Smooth muscle cell (in vitro differentiated cells): ENCODE results near the gene POP4. TPM values are rescaled to one million over a fixed set of nuclear protein-coding genes. Genes with fewer than 3 reads are reported as not detected.
"Not testable (repeated sequence)": the region's sequence is repeated elsewhere in the genome, so short reads cannot be mapped to it uniquely, and the experiment has no call there.

Experiments
- DNase-seq: peaks from one replicate; lab custom pipeline; 2025; ENCODE audit not compliant: unreplicated experiment; lab: John Stamatoyannopoulos, UW
- H2AFZ ChIP-seq: fragments of 200-600 bp; sonication (generic); 2 replicates; pipeline ENCODE4 v1.6.0; 2016; ENCODE audit warnings: antibody characterized with exemption, low read depth, mild to moderate bottlenecking
- H3F3A ChIP-seq: fragments of 200-600 bp; sonication (generic); 2 replicates; pipeline ENCODE4 v1.6.0; 2017; ENCODE audit warnings: antibody characterized with exemption, low read depth
- H3K27ac ChIP-seq: fragments of 200-600 bp; sonication (generic); 2 replicates; pipeline ENCODE4 v1.5.1; 2016; ENCODE audit warnings: low read depth, mild to moderate bottlenecking
- H3K27me3 ChIP-seq: fragments of 200-600 bp; sonication (generic); 2 replicates; pipeline ENCODE4 v1.6.1; 2016; ENCODE audit warnings: low read depth, mild to moderate bottlenecking
- H3K36me3 ChIP-seq: fragments of 200-600 bp; sonication (generic); 2 replicates; pipeline ENCODE4 v1.5.1; 2016; ENCODE audit warnings: low read depth
- H3K4me1 ChIP-seq: fragments of 200-600 bp; sonication (generic); 2 replicates; pipeline ENCODE4 v1.5.1; 2016; ENCODE audit warnings: low read depth
- H3K4me2 ChIP-seq: fragments of 200-600 bp; sonication (generic); 2 replicates; pipeline ENCODE4 v1.6.0; 2016; ENCODE audit warnings: mild to moderate bottlenecking
- H3K4me3 ChIP-seq: fragments of 200-600 bp; sonication (generic); 2 replicates; pipeline ENCODE4 v1.5.1; 2016; ENCODE audit warnings: mild to moderate bottlenecking
- H3K79me2 ChIP-seq: fragments of 200-600 bp; sonication (generic); 2 replicates; pipeline ENCODE4 v1.6.0; 2016; ENCODE audit warnings: low read depth, mild to moderate bottlenecking
- H3K9ac ChIP-seq: fragments of 200-600 bp; sonication (generic); 2 replicates; pipeline ENCODE4 v1.6.0; 2016; ENCODE audit warnings: low read depth
- H3K9me3 ChIP-seq: fragments of 200-600 bp; sonication (generic); replicated peaks from 2 replicates; pipeline ENCODE4 v1.5.1; 2016; ENCODE audit warnings: low read depth
- H4K20me1 ChIP-seq: fragments of 200-600 bp; sonication (generic); 2 replicates; pipeline ENCODE4 v1.6.0; 2016; ENCODE audit warnings: low read depth
- WGBS: methylation state at CpG from one replicate; pipeline ENCODE4 v1.1.7; 2016; ENCODE audit warnings: low lambda C conversion rate; 5-methylcytosine and 5-hydroxymethylcytosine counted together
- polyA plus RNA-seq: library from polyadenylated mRNA; unstranded; fragments of >200 nt; fragmentation: Nextera tagmentation; extraction: Ambion mirVana; gene quantifications from 2 replicates; pipeline ENCODE4 v1.2.1, GENCODE V29; 2016
- total RNA-seq: library from RNA; depleted of rRNA; stranded (reverse); fragments of >200 nt; gene quantifications from 2 replicates; pipeline ENCODE4 v1.2.3, GENCODE V29; 2014
- TF ChIP-seq, protein P1 (sequence below): fragments of 200-600 bp; sonication (generic); IDR thresholded peaks from 2 replicates; pipeline ENCODE4 v1.5.1; 2017; ENCODE audit warnings: borderline replicate concordance, mild to moderate bottlenecking, antibody characterized with exemption; ENCODE audit not compliant: insufficient read depth, poor library complexity, severe bottlenecking

POP4 gene
- total and polyA plus RNA-seq, 2 experiments from 2014 or later: 54.4 to 94.9 TPM

DNA sequence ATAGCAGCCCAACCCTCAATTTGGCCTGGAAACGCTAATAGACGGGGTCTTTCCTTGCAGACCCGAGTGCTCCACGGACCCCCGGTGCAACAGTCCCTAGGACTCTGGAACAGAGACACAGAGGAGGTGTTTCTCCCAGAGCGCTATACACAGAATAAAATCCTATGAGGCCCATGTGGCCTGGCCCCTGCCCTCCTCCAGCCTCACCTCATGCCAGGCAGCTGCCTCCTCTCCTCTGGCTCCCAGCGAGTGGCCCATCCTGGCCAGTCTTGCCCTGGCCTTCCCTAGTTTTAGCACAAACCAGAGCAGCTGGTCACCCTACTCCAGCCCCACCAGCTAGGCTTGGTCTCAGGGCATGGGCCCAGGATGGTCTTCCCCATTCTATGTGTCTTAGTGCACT lies 20.3 kb downstream of the POP4 start:
- TF ChIP-seq, protein P1, sequence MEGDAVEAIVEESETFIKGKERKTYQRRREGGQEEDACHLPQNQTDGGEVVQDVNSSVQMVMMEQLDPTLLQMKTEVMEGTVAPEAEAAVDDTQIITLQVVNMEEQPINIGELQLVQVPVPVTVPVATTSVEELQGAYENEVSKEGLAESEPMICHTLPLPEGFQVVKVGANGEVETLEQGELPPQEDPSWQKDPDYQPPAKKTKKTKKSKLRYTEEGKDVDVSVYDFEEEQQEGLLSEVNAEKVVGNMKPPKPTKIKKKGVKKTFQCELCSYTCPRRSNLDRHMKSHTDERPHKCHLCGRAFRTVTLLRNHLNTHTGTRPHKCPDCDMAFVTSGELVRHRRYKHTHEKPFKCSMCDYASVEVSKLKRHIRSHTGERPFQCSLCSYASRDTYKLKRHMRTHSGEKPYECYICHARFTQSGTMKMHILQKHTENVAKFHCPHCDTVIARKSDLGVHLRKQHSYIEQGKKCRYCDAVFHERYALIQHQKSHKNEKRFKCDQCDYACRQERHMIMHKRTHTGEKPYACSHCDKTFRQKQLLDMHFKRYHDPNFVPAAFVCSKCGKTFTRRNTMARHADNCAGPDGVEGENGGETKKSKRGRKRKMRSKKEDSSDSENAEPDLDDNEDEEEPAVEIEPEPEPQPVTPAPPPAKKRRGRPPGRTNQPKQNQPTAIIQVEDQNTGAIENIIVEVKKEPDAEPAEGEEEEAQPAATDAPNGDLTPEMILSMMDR: no peak
- Histone ChIP-seq H3K9me3 (no peaks in the 10 kb centered on the region), H3K9ac (no peak overlapping the region), H3K79me2 (no peaks in the 10 kb centered on the region), H3K4me1 (peaks cover 5% of the 10 kb centered on the region), H3K27me3 (no peaks in the 10 kb centered on the region), H3F3A (no peaks in the 10 kb centered on the region), H3K36me3 (no peaks in the 10 kb centered on the region), H3K4me2 (no peak overlapping the region), H4K20me1 (no peaks in the 10 kb centered on the region), H3K27ac (no peak overlapping the region), H2AFZ (no peak overlapping the region), H3K4me3 (no peak overlapping the region)
- over 99% methylated on average over 7 of the region's 7 CpGs for WGBS
- no peak for DNase-seq

DNA sequence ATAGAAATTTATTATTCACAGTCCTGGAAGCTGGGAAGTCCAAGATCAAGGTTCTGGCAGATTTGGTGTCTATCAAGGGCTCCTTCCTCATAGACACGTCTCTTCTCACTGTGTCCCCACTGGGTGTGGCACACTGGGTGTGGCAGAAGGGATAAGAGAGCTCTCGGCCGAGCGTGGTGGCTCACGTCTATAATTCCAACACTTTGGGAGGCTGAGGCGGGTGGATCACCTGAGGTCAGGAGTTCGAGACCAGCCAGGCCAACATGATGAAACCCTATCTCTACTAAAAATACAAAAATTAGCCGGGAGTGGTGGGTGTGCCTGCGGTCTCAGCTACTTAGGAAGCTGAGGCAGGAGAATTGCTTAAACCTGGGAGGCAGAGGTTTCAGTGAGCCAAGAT lies 20.7 kb downstream of the POP4 start:
- H3K36me3 ChIP-seq, H3K79me2 ChIP-seq, H3K27ac ChIP-seq, H3K4me2 ChIP-seq, H3K9me3 ChIP-seq, H4K20me1 ChIP-seq, H2AFZ ChIP-seq, DNase-seq, H3F3A ChIP-seq, H3K4me1 ChIP-seq, H3K4me3 ChIP-seq, H3K9ac ChIP-seq, H3K27me3 ChIP-seq: not testable (repeated sequence)
- whole genome bisulfite sequencing: 96% methylated on average over 9 of the region's 9 CpGs

DNA sequence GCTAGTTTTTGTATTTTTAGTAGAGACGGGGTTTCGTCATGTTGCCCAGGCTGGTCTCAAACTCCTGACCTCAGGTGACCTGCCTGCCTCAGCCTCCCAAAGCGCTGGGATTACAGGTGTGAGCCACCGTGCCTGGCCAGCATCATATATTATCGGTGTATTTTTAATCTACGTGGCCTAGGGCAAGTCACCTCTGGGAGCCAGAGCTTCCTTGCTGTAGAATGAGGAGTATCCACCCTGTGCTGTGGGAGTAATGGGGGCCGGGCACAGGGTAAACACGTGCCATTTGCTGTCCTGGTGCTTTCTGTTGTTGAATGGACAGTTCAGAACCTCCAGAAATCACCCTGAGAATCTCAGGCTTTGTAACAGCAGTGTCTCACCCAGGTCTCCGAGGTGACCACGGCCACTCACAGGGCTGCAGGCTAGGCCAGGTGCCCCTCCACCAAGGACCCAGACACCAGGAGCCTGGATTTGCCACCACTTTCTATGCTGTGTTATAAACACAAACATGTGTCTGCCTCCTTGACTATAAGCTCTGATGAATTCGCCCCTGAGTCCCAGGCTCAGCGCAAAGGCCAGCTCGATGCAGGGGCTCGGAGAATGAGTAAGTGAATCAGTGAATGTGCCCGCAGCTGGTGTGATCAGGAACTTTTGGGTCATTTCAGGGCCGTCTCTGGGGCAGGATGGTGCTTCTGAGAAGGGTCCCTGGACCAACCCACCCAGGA lies 22.7 kb downstream of the POP4 start:
- no peak overlapping the region for H2AFZ ChIP-seq
- H3K4me1 ChIP-seq: peaks cover 5% of the 10 kb centered on the region
- H3K4me2 ChIP-seq: no peak overlapping the region
- no peak overlapping the region for H3K4me3 ChIP-seq
- 95% methylated on average over 16 of the region's 16 CpGs for WGBS
- no peak overlapping the region for H3K9ac ChIP-seq
- no peaks in the 10 kb centered on the region for H3K9me3 ChIP-seq
- H3K36me3 ChIP-seq: no peaks in the 10 kb centered on the region
- H3F3A ChIP-seq: no peaks in the 10 kb centered on the region
- no peaks in the 10 kb centered on the region for H4K20me1 ChIP-seq
- no peaks in the 10 kb centered on the region for H3K27me3 ChIP-seq
- DNase-seq: no peak
- H3K27ac ChIP-seq: no peak overlapping the region
- no peaks in the 10 kb centered on the region for H3K79me2 ChIP-seq
- TF ChIP-seq, protein P1: no peak

DNA sequence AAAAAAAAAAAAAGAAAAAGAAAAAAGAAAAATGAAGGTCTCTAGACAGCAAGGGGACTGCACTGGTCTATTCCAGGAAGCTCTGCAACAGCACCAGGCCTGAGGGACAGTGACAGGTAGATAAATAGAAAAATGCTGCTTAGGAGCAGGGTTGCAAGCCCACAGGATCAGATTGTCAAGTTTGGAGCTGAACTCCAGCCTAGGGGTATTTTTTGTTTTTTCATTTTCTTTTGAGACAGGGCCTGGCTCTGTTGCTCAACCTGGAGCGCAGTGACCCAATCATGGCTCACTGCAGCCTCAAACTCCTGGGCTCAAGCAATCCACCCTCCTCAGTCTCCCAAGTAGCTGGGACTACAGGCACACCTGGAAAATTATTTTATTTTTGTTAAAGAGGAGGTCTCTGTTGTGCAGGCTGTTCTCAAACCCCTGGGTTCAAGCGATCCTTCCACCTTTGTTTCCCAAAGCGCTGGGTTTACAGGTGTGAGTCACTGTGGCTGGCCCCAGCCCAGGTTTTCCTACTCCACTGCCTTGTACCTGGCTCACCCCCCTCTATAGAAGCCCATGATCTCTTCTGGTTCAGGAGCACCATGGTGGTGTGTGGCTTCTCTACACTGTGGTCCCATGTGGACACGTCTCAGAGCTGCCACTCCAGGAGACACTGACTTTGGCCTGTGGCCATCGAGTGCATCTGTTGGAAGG lies 23.9 kb downstream of the POP4 start:
- no peak for DNase-seq
- peaks cover 4% of the 10 kb centered on the region for H3K4me1 ChIP-seq
- no peaks in the 10 kb centered on the region for H3K9me3 ChIP-seq
- no peak overlapping the region for H2AFZ ChIP-seq
- H3K9ac ChIP-seq: no peak overlapping the region
- no peaks in the 10 kb centered on the region for H3K79me2 ChIP-seq
- TF ChIP-seq, protein P1: no peak
- no peaks in the 10 kb centered on the region for H3K36me3 ChIP-seq
- H4K20me1 ChIP-seq: no peaks in the 10 kb centered on the region
- WGBS: 94% methylated on average over 5 of the region's 5 CpGs
- no peaks in the 10 kb centered on the region for H3K27me3 ChIP-seq
- no peaks in the 10 kb centered on the region for H3F3A ChIP-seq
- no peak overlapping the region for H3K4me3 ChIP-seq
- no peak overlapping the region for H3K27ac ChIP-seq
- H3K4me2 ChIP-seq: no peak overlapping the region
